HepG2 (cell line): ENCODE results near the gene ZG16B. TPM values are rescaled to one million over a fixed set of nuclear protein-coding genes. Genes with fewer than 3 reads are reported as not detected.
A peak's percentile ranks its signal among the peaks of the same experiment; 100 is the strongest.

ENCODE experiments used
- CBX2 ChIP-seq, 2 experiments: fragments of 200-600 bp in 1 of 2; sonication (generic); formaldehyde crosslinking in 1 of 2; IDR thresholded peaks; 2 replicates each; pipeline versions ENCODE4 v1.7.0 to v1.8.1; 2018 to 2022; ENCODE audit warnings: low read depth in 2 of 2, low read length in 1 of 2, mild to moderate bottlenecking in 1 of 2, missing genetic modification reagents in 1 of 2
- CEBPG ChIP-seq: IDR thresholded peaks from 2 replicates; pipeline ENCODE4 v1.6.1; 2016
- EED ChIP-seq: sonication (generic); formaldehyde crosslinking; IDR thresholded peaks from 2 replicates; pipeline ENCODE4 v1.5.0; 2020; ENCODE audit warnings: mild to moderate bottlenecking, missing genetic modification reagents
- FIP1L1 ChIP-seq: fragments of 200-400 bp; formaldehyde crosslinking; IDR thresholded peaks from 2 replicates; pipeline ENCODE4 v1.6.1; 2018; ENCODE audit warnings: low read depth, mild to moderate bottlenecking, low read length, moderate library complexity, borderline replicate concordance; ENCODE audit not compliant: insufficient read depth
- GATA4 ChIP-seq: sonication (generic); IDR thresholded peaks from 2 replicates; pipeline ENCODE4 v1.6.1; 2016; ENCODE audit warnings: antibody characterized with exemption, low read depth, borderline replicate concordance
- GZF1 ChIP-seq: sonication (generic); formaldehyde crosslinking; IDR thresholded peaks from 2 replicates; pipeline ENCODE4 v1.5.1; 2020; ENCODE audit warnings: mild to moderate bottlenecking, missing genetic modification reagents
- HHEX ChIP-seq: IDR thresholded peaks from 2 replicates; pipeline ENCODE4 v1.6.1; 2016; ENCODE audit warnings: control low read depth
- ISL2 ChIP-seq: sonication (generic); formaldehyde crosslinking; IDR thresholded peaks from 2 replicates; pipeline ENCODE4 v1.5.0; 2020; ENCODE audit warnings: missing genetic modification reagents
- KLF6 ChIP-seq: IDR thresholded peaks from 2 replicates; pipeline ENCODE4 v1.8.0; 2016; ENCODE audit warnings: missing biosample characterization, missing genetic modification reagents
- LCORL ChIP-seq, 2 experiments: fragments of 450-650 bp in 1 of 2; sonication (generic) in 1 of 2; formaldehyde crosslinking in 1 of 2; IDR thresholded peaks; 2 replicates each; pipeline versions ENCODE4 v1.5.0 to v1.6.1; 2017 to 2020; ENCODE audit warnings: antibody characterized with exemption in 1 of 2, missing genetic modification reagents in 1 of 2
- MXI1 ChIP-seq: IDR thresholded peaks from 3 replicates; pipeline ENCODE4 v1.6.1; 2012; ENCODE audit warnings: low read depth, low read length, inconsistent platforms, borderline replicate concordance
- NFE2L2 ChIP-seq: fragments of 150-350 bp; IDR thresholded peaks from 2 replicates; pipeline ENCODE4 v1.6.1; 2014; ENCODE audit warnings: low read length
- NR2F2 ChIP-seq: IDR thresholded peaks from 2 replicates; pipeline ENCODE4 v1.6.1; 2012; ENCODE audit warnings: low read depth, inconsistent platforms, borderline replicate concordance
- PATZ1 ChIP-seq: sonication (generic); formaldehyde crosslinking; IDR thresholded peaks from 2 replicates; pipeline ENCODE4 v1.4.0; 2020; ENCODE audit warnings: missing genetic modification reagents
- PHF21A ChIP-seq: sonication (generic); formaldehyde crosslinking; IDR thresholded peaks from 2 replicates; pipeline ENCODE4 v1.5.0; 2020; ENCODE audit warnings: mild to moderate bottlenecking, missing genetic modification reagents
- SKI ChIP-seq: fragments of 450-650 bp; IDR thresholded peaks from one replicate; pipeline ENCODE4 v1.6.1; 2018; ENCODE audit warnings: mild to moderate bottlenecking; ENCODE audit not compliant: partially characterized antibody
- XRCC5 ChIP-seq: fragments of 200-400 bp; formaldehyde crosslinking; optimal IDR thresholded peaks from 2 replicates; pipeline ENCODE3; 2017; ENCODE audit warnings: mild to moderate bottlenecking, low read length
- ZBTB7A ChIP-seq: sonication (generic); formaldehyde crosslinking; IDR thresholded peaks from 2 replicates; pipeline ENCODE4 v1.8.0; 2022; ENCODE audit warnings: mild to moderate bottlenecking, missing genetic modification reagents
- ZFYVE20 ChIP-seq: sonication (generic); formaldehyde crosslinking; IDR thresholded peaks from 2 replicates; pipeline ENCODE4 v1.8.0; 2023; ENCODE audit warnings: low read depth, mild to moderate bottlenecking, moderate library complexity, missing genetic modification reagents, borderline replicate concordance
- ZMAT3 ChIP-seq: sonication (generic); formaldehyde crosslinking; conservative IDR thresholded peaks from 2 replicates; pipeline ENCODE4 v1.7.0; 2021; ENCODE audit warnings: missing genetic modification reagents
- ZNF160 ChIP-seq: sonication (generic); formaldehyde crosslinking; IDR thresholded peaks from 2 replicates; pipeline ENCODE4 v1.8.0; 2022; ENCODE audit warnings: mild to moderate bottlenecking, inconsistent platforms, missing genetic modification reagents
- ZNF644 ChIP-seq: IDR thresholded peaks from 2 replicates; pipeline ENCODE4 v1.6.1; 2016; ENCODE audit warnings: low read depth
- ZNF687 ChIP-seq: sonication (generic); formaldehyde crosslinking; IDR thresholded peaks from 2 replicates; pipeline ENCODE4 v1.5.1; 2020; ENCODE audit warnings: mild to moderate bottlenecking, missing genetic modification reagents, moderate library complexity
- ZNF841 ChIP-seq: sonication (generic); formaldehyde crosslinking; IDR thresholded peaks from 2 replicates; pipeline ENCODE4 v1.8.1; 2023; ENCODE audit warnings: missing genetic modification reagents, borderline replicate concordance
- ZNF883 ChIP-seq: sonication (generic); formaldehyde crosslinking; IDR thresholded peaks from 2 replicates; pipeline ENCODE4 v1.5.1; 2020; ENCODE audit warnings: mild to moderate bottlenecking, missing genetic modification reagents; ENCODE audit errors: not compliant biosample characterization
- polyA plus RNA-seq, 8 experiments: library from polyadenylated mRNA; depleted of rRNA in 3 of 8; stranded (reverse) in 7 of 8; unstranded in 1 of 8; fragments of >200 nt; fragmentation: Illumina TruSeq in 4 of 8; extraction: Trizol in 4 of 8; gene quantifications; 2 replicates each; pipeline versions ENCODE4 v1.2.1 to v1.2.3, GENCODE V29; 2011 to 2016; ENCODE audit warnings: low read depth in 4 of 8, missing spikeins in 1 of 8, mixed read lengths in 1 of 8; ENCODE audit not compliant: insufficient read depth in 1 of 8
- total RNA-seq, 5 experiments: library from RNA; depleted of rRNA; stranded (reverse); fragments of >200 nt; fragmentation: Illumina TruSeq; extraction: Trizol; gene quantifications; 2 replicates each; pipeline ENCODE4 v1.2.3, GENCODE V29; 2016; ENCODE audit warnings: low read depth in 1 of 5

Gene ZG16B
- total and polyA plus RNA-seq, 2 of the 13 experiments (the other 11 are each of a cell fraction or from before 2014, with no cell fraction given): 1.5 to 11.3 TPM

- TF ChIP-seq PATZ1 (CRISPR knock-in tag): no peak
- no peak for TF ChIP-seq ZNF883
- no peak for TF ChIP-seq ISL2 (CRISPR knock-in tag)
- TF ChIP-seq KLF6 (CRISPR knock-in tag): no peak
- TF ChIP-seq LCORL (IDR thresholded peaks at IDR 0.05): no peak
- peak; percentile 44; the same call in 1 of the 2 replicates for TF ChIP-seq LCORL (CRISPR knock-in tag; IDR thresholded peaks at IDR 0.05)
- TF ChIP-seq ZFYVE20: no peak
- peak; percentile 14; the same call in 1 of the 2 replicates for TF ChIP-seq CEBPG
- TF ChIP-seq HHEX (CRISPR knock-in tag): no peak
- no peak for TF ChIP-seq ZMAT3 (CRISPR knock-in tag)
- no peak for TF ChIP-seq NR2F2
- TF ChIP-seq EED (CRISPR knock-in tag): no peak
- TF ChIP-seq ZNF687: peak; percentile 73
- peak; percentile 32 for TF ChIP-seq SKI
- TF ChIP-seq ZNF160: no peak
- TF ChIP-seq MXI1: peak; percentile 33; the same call in 1 of the 3 replicates
- no peak for TF ChIP-seq FIP1L1
- TF ChIP-seq CBX2 (IDR thresholded peaks at IDR 0.05; ENCODE audit: low read depth, low read length): no peak
- TF ChIP-seq CBX2 (CRISPR knock-in tag; IDR thresholded peaks at IDR 0.05; ENCODE audit: low read depth): no peak
- TF ChIP-seq XRCC5: peak; percentile 78
- no peak for TF ChIP-seq ZBTB7A (CRISPR knock-in tag)
- TF ChIP-seq PHF21A (CRISPR knock-in tag): peak; percentile 29; the same call in 1 of the 2 replicates
- TF ChIP-seq GATA4: no peak
- TF ChIP-seq ZNF644 (CRISPR knock-in tag): no peak
- TF ChIP-seq NFE2L2: no peak
- TF ChIP-seq ZNF841: no peak
- TF ChIP-seq GZF1 (CRISPR knock-in tag): no peak
Measured at GRCh38 chr16:2874912-2875362, 44.8 kb downstream of the ZG16B start (continued).
